Endothelial cell of umbilical vein (primary cell): ENCODE data around the gene WDR4.

Source experiments
- EZH2 ChIP-seq: IDR thresholded peaks from 2 replicates; pipeline ENCODE4 v1.6.1; 2012; ENCODE audit warnings: borderline replicate concordance, low read depth, mild to moderate bottlenecking, moderate library complexity, low read length, inconsistent platforms; ENCODE audit not compliant: severe bottlenecking
- FOS ChIP-seq: IDR thresholded peaks from 2 replicates; pipeline ENCODE4 v1.6.1; 2011; ENCODE audit warnings: mild to moderate bottlenecking, low read length, moderate library complexity, borderline replicate concordance; ENCODE audit not compliant: insufficient read depth
- JUN ChIP-seq: IDR thresholded peaks from 2 replicates; pipeline ENCODE4 v1.6.1; 2011; ENCODE audit warnings: borderline replicate concordance, low read depth; ENCODE audit not compliant: insufficient read length, insufficient read depth
- MYC ChIP-seq: IDR thresholded peaks from one replicate; pipeline ENCODE4 v1.6.1; 2011; ENCODE audit warnings: mild to moderate bottlenecking, low read depth, low read length
- POLR2A ChIP-seq: IDR thresholded peaks from 2 replicates; pipeline ENCODE4 v1.6.1; 2012; ENCODE audit warnings: low read depth, mild to moderate bottlenecking, control low read depth, low read length
- POLR2AphosphoS5 ChIP-seq: IDR thresholded peaks from 2 replicates; pipeline ENCODE4 v1.6.1; 2012; ENCODE audit warnings: low read depth, mild to moderate bottlenecking, control low read depth, low read length, moderate library complexity; ENCODE audit not compliant: insufficient read depth
- TF ChIP-seq, protein P1 (sequence below): IDR thresholded peaks from 2 replicates; pipeline ENCODE4 v1.6.1; 2011; ENCODE audit not compliant: insufficient read depth, insufficient read length
- TF ChIP-seq, protein P2 (sequence below), 2 donors: IDR thresholded peaks; 1 replicate in 1 of 2; 2 replicates in 1 of 2; pipeline ENCODE4 v1.5.1; 2011; ENCODE audit warnings: low read length in 2 of 2, mild to moderate bottlenecking in 2 of 2, moderate library complexity in 2 of 2, control low read depth in 1 of 2, inconsistent platforms in 1 of 2, low read depth in 1 of 2; ENCODE audit not compliant: insufficient read depth in 1 of 2; ENCODE audit errors: extremely low read depth in 1 of 2

DNA sequence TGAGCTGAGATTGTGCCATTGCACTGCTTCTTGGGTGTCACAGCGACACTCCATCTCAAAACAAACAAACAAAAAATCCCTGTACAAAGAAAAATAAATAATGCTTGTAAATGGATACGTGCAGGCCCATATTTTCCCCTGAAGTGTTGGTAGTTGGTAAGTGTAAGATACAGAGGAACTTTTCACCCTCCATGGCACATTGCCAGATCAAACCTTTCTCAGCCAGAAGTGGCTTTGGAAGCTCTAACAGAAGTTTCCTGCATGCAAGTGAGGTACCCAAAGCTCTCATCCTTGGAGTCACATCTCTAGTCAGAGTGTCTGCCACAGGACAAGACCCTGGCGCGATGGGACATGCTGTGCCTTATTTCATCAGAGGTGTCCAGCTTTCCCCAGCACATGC is 21.1 kb upstream of the WDR4 start:
- TF ChIP-seq, protein P1, sequence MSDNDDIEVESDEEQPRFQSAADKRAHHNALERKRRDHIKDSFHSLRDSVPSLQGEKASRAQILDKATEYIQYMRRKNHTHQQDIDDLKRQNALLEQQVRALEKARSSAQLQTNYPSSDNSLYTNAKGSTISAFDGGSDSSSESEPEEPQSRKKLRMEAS = no peak
- TF ChIP-seq, protein P2, sequence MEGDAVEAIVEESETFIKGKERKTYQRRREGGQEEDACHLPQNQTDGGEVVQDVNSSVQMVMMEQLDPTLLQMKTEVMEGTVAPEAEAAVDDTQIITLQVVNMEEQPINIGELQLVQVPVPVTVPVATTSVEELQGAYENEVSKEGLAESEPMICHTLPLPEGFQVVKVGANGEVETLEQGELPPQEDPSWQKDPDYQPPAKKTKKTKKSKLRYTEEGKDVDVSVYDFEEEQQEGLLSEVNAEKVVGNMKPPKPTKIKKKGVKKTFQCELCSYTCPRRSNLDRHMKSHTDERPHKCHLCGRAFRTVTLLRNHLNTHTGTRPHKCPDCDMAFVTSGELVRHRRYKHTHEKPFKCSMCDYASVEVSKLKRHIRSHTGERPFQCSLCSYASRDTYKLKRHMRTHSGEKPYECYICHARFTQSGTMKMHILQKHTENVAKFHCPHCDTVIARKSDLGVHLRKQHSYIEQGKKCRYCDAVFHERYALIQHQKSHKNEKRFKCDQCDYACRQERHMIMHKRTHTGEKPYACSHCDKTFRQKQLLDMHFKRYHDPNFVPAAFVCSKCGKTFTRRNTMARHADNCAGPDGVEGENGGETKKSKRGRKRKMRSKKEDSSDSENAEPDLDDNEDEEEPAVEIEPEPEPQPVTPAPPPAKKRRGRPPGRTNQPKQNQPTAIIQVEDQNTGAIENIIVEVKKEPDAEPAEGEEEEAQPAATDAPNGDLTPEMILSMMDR (IDR thresholded peaks at IDR 0.05; ENCODE audit: extremely low read depth in 1 of 2, insufficient read depth in 1 of 2, low read depth in 1 of 2, low read length in 2 of 2) = no peak
- no peak for TF ChIP-seq POLR2AphosphoS5
- no peak for TF ChIP-seq EZH2
- no peak for TF ChIP-seq JUN
- no peak for TF ChIP-seq POLR2A
- no peak for TF ChIP-seq MYC
- TF ChIP-seq FOS = no peak
